ENCODE results near the gene LMF1. TPM values are rescaled to one million over a fixed set of nuclear protein-coding genes. Genes with fewer than 3 reads are reported as not detected.

The LMF1 gene
- total RNA-seq, 2 experiments from 2014 or later = 17.0 to 31.4 TPM

- BruUV-seq (replicated peaks) = no TSS peak
- TF ChIP-seq EZH2phosphoT487 (IDR thresholded peaks at IDR 0.05; ENCODE audit: borderline replicate concordance, low read depth, low read length) (no peak), CTCF (conservative IDR thresholded peaks at IDR 0.05; ENCODE audit: low read length) (no peak)
- CTCF ChIA-PET (ENCODE audit: unreplicated experiment) = no interaction called here
- Histone ChIP-seq H3K79me2 (ENCODE audit: insufficient read depth, low read depth, low read length) (no peaks in the 10 kb centered on the region), H4K20me1 (ENCODE audit: insufficient read depth, low read length) (no peaks in the 10 kb centered on the region), H3K9me3 (ENCODE audit: low read length) (no peaks in the 10 kb centered on the region), H3K36me3 (ENCODE audit: insufficient read depth, low read length) (peaks cover 20% of the 10 kb centered on the region), H3K4me3 (ENCODE audit: low read depth, low read length, poor library complexity, severe bottlenecking) (no peak overlapping the region), H3K9me2 (ENCODE audit: insufficient read depth, low read length) (no peaks in the 10 kb centered on the region), H3K27ac (ENCODE audit: low read depth, low read length, poor library complexity, severe bottlenecking) (no peak overlapping the region), H3K4me2 (ENCODE audit: low read length) (no peak overlapping the region), H3K4me1 (ENCODE audit: insufficient read depth, low read length, poor library complexity, severe bottlenecking) (no peaks in the 10 kb centered on the region), H2AFZ (ENCODE audit: low read length) (no peak overlapping the region)
- intact Hi-C loops (cut with micrococcal nuclease; ENCODE audit: unreplicated experiment) = no loop called here
- POLR2A ChIA-PET = no interaction called here
- DNase-seq (ENCODE audit: low spot score) = no peak
Measured at GRCh38 chr16:907361-907760, 63.4 kb downstream of the LMF1 start.

- no peak overlapping the region for H2AFZ ChIP-seq (ENCODE audit: low read length)
- CTCF ChIA-PET (ENCODE audit: unreplicated experiment) = no interaction called here
- intact Hi-C loops (cut with micrococcal nuclease; ENCODE audit: unreplicated experiment) = no loop called here
- H3K9me2 ChIP-seq (ENCODE audit: insufficient read depth, low read length) = no peaks in the 10 kb centered on the region
- no peaks in the 10 kb centered on the region for H4K20me1 ChIP-seq (ENCODE audit: insufficient read depth, low read length)
- no peaks in the 10 kb centered on the region for H3K9me3 ChIP-seq (ENCODE audit: low read length)
- no peak for TF ChIP-seq CTCF (conservative IDR thresholded peaks at IDR 0.05; ENCODE audit: low read length)
- no peak for TF ChIP-seq EZH2phosphoT487 (IDR thresholded peaks at IDR 0.05; ENCODE audit: borderline replicate concordance, low read depth, low read length)
- no peak overlapping the region for H3K4me2 ChIP-seq (ENCODE audit: low read length)
- no peak for DNase-seq (ENCODE audit: low spot score)
- peaks cover 20% of the 10 kb centered on the region for H3K36me3 ChIP-seq (ENCODE audit: insufficient read depth, low read length)
- POLR2A ChIA-PET = no interaction called here
- H3K4me1 ChIP-seq (ENCODE audit: insufficient read depth, low read length, poor library complexity, severe bottlenecking) = no peaks in the 10 kb centered on the region
- H3K4me3 ChIP-seq (ENCODE audit: low read depth, low read length, poor library complexity, severe bottlenecking) = no peak overlapping the region
- BruUV-seq (replicated peaks) = no TSS peak
- no peak overlapping the region for H3K27ac ChIP-seq (ENCODE audit: low read depth, low read length, poor library complexity, severe bottlenecking)
- no peaks in the 10 kb centered on the region for H3K79me2 ChIP-seq (ENCODE audit: insufficient read depth, low read depth, low read length)
Measured at GRCh38 chr16:906296-906695, 64.5 kb downstream of the LMF1 start.

GRCh38 chr16:901715-902601 is 68.8 kb downstream of the LMF1 start:
- H3K9me3 ChIP-seq (ENCODE audit: low read length) = no peaks in the 10 kb centered on the region
- no peaks in the 10 kb centered on the region for H4K20me1 ChIP-seq (ENCODE audit: insufficient read depth, low read length)
- H2AFZ ChIP-seq (ENCODE audit: low read length) = no peak overlapping the region
- peaks cover 6% of the 10 kb centered on the region for H3K36me3 ChIP-seq (ENCODE audit: insufficient read depth, low read length)
- TF ChIP-seq CTCF (conservative IDR thresholded peaks at IDR 0.05; ENCODE audit: low read length) (no peak), EZH2phosphoT487 (IDR thresholded peaks at IDR 0.05; ENCODE audit: borderline replicate concordance, low read depth, low read length) (no peak)
- no peak overlapping the region for H3K4me3 ChIP-seq (ENCODE audit: low read depth, low read length, poor library complexity, severe bottlenecking)
- no peaks in the 10 kb centered on the region for H3K79me2 ChIP-seq (ENCODE audit: insufficient read depth, low read depth, low read length)
- H3K4me1 ChIP-seq (ENCODE audit: insufficient read depth, low read length, poor library complexity, severe bottlenecking) = no peaks in the 10 kb centered on the region
- no peak overlapping the region for H3K27ac ChIP-seq (ENCODE audit: low read depth, low read length, poor library complexity, severe bottlenecking)
- ChIA-PET POLR2A (no interaction called here), CTCF (ENCODE audit: unreplicated experiment) (no interaction called here)
- intact Hi-C loops (cut with micrococcal nuclease; ENCODE audit: unreplicated experiment) = no loop called here
- H3K9me2 ChIP-seq (ENCODE audit: insufficient read depth, low read length) = no peaks in the 10 kb centered on the region
- H3K4me2 ChIP-seq (ENCODE audit: low read length) = no peak overlapping the region
- no peak for DNase-seq (ENCODE audit: low spot score)
- BruUV-seq (replicated peaks) = no TSS peak

All from OCI-LY7 (cell line).